Measurements from ENCODE around the gene CSNK1E.
"Not testable (repeated sequence)": the region's sequence is repeated elsewhere in the genome, so short reads cannot be mapped to it uniquely, and the experiment has no call there.

CSNK1E gene

GRCh38 chr22:38317122-38317994 lies at the start of gene CSNK1E:
Gene CSNK1E (minus strand): TSS chr22:38317433. CDS start chr22:38314157, 3,276 bp downstream.
- peak within 1 kb of the TSS; percentile 88 to 96 for H3K9ac ChIP-seq (ENCODE audit: low read depth in 1 of 2, low read length in 2 of 2)
- H3K27me3 ChIP-seq (ENCODE audit: control insufficient read depth in 2 of 2, insufficient read depth in 2 of 2, low read length in 2 of 2), result no peaks in the 10 kb centered on the region
- H3K4me3 ChIP-seq (ENCODE audit: low read length in 2 of 2), result peak within 1 kb of the TSS; percentile 66 to 78
- no peaks in the 10 kb centered on the region for H3K9me3 ChIP-seq (ENCODE audit: control insufficient read depth in 2 of 2, low read length in 2 of 2)
- peaks cover 3 to 6% of the 10 kb centered on the region in 2 donors for H3K36me3 ChIP-seq (ENCODE audit: control insufficient read depth in 2 of 2, insufficient read depth in 2 of 2, low read length in 2 of 2)
- H3K4me1 ChIP-seq (ENCODE audit: control insufficient read depth in 2 of 2, insufficient read depth in 2 of 2, low read length in 2 of 2), result peaks cover 44 to 47% of the 10 kb centered on the region in 2 donors
- peak within 1 kb of the TSS; percentile 99 for H3K27ac ChIP-seq (ENCODE audit: low read depth in 2 of 2, low read length in 2 of 2)

- H3K4me1 ChIP-seq (ENCODE audit: control insufficient read depth in 2 of 2, insufficient read depth in 2 of 2, low read length in 2 of 2); H3K27me3 ChIP-seq (ENCODE audit: control insufficient read depth in 2 of 2, insufficient read depth in 2 of 2, low read length in 2 of 2); H3K4me3 ChIP-seq (ENCODE audit: low read length in 2 of 2); H3K9ac ChIP-seq (ENCODE audit: low read depth in 1 of 2, low read length in 2 of 2); H3K27ac ChIP-seq (ENCODE audit: low read depth in 2 of 2, low read length in 2 of 2); H3K9me3 ChIP-seq (ENCODE audit: control insufficient read depth in 2 of 2, low read length in 2 of 2); H3K36me3 ChIP-seq (ENCODE audit: control insufficient read depth in 2 of 2, insufficient read depth in 2 of 2, low read length in 2 of 2): not testable (repeated sequence)
Observed at GRCh38 chr22:38365829-38366228, 48.6 kb upstream of the CSNK1E start.

- not testable (repeated sequence) for H3K4me3 ChIP-seq (ENCODE audit: low read length in 2 of 2); H3K9me3 ChIP-seq (ENCODE audit: control insufficient read depth in 2 of 2, low read length in 2 of 2); H3K9ac ChIP-seq (ENCODE audit: low read depth in 1 of 2, low read length in 2 of 2); H3K4me1 ChIP-seq (ENCODE audit: control insufficient read depth in 2 of 2, insufficient read depth in 2 of 2, low read length in 2 of 2); H3K27ac ChIP-seq (ENCODE audit: low read depth in 2 of 2, low read length in 2 of 2); H3K36me3 ChIP-seq (ENCODE audit: control insufficient read depth in 2 of 2, insufficient read depth in 2 of 2, low read length in 2 of 2); H3K27me3 ChIP-seq (ENCODE audit: control insufficient read depth in 2 of 2, insufficient read depth in 2 of 2, low read length in 2 of 2)
Observed at GRCh38 chr22:38365174-38365573, 47.9 kb upstream of the CSNK1E start.

GRCh38 chr22:38360560-38360959 lies 43.3 kb upstream of the CSNK1E start:
- not testable (repeated sequence) for H3K9ac ChIP-seq (ENCODE audit: low read depth in 1 of 2, low read length in 2 of 2); H3K9me3 ChIP-seq (ENCODE audit: control insufficient read depth in 2 of 2, low read length in 2 of 2); H3K4me3 ChIP-seq (ENCODE audit: low read length in 2 of 2); H3K27me3 ChIP-seq (ENCODE audit: control insufficient read depth in 2 of 2, insufficient read depth in 2 of 2, low read length in 2 of 2); H3K27ac ChIP-seq (ENCODE audit: low read depth in 2 of 2, low read length in 2 of 2); H3K4me1 ChIP-seq (ENCODE audit: control insufficient read depth in 2 of 2, insufficient read depth in 2 of 2, low read length in 2 of 2); H3K36me3 ChIP-seq (ENCODE audit: control insufficient read depth in 2 of 2, insufficient read depth in 2 of 2, low read length in 2 of 2)

- not testable (repeated sequence) for H3K9ac ChIP-seq (ENCODE audit: low read depth in 1 of 2, low read length in 2 of 2); H3K27me3 ChIP-seq (ENCODE audit: control insufficient read depth in 2 of 2, insufficient read depth in 2 of 2, low read length in 2 of 2); H3K4me1 ChIP-seq (ENCODE audit: control insufficient read depth in 2 of 2, insufficient read depth in 2 of 2, low read length in 2 of 2); H3K27ac ChIP-seq (ENCODE audit: low read depth in 2 of 2, low read length in 2 of 2); H3K4me3 ChIP-seq (ENCODE audit: low read length in 2 of 2); H3K9me3 ChIP-seq (ENCODE audit: control insufficient read depth in 2 of 2, low read length in 2 of 2); H3K36me3 ChIP-seq (ENCODE audit: control insufficient read depth in 2 of 2, insufficient read depth in 2 of 2, low read length in 2 of 2)
Observed at GRCh38 chr22:38359817-38360216, 42.6 kb upstream of the CSNK1E start.

GRCh38 chr22:38357971-38358370 lies 40.7 kb upstream of the CSNK1E start:
- H3K27me3 ChIP-seq (ENCODE audit: control insufficient read depth in 2 of 2, insufficient read depth in 2 of 2, low read length in 2 of 2); H3K27ac ChIP-seq (ENCODE audit: low read depth in 2 of 2, low read length in 2 of 2); H3K9ac ChIP-seq (ENCODE audit: low read depth in 1 of 2, low read length in 2 of 2); H3K9me3 ChIP-seq (ENCODE audit: control insufficient read depth in 2 of 2, low read length in 2 of 2); H3K36me3 ChIP-seq (ENCODE audit: control insufficient read depth in 2 of 2, insufficient read depth in 2 of 2, low read length in 2 of 2); H3K4me3 ChIP-seq (ENCODE audit: low read length in 2 of 2); H3K4me1 ChIP-seq (ENCODE audit: control insufficient read depth in 2 of 2, insufficient read depth in 2 of 2, low read length in 2 of 2): not testable (repeated sequence)

DNA sequence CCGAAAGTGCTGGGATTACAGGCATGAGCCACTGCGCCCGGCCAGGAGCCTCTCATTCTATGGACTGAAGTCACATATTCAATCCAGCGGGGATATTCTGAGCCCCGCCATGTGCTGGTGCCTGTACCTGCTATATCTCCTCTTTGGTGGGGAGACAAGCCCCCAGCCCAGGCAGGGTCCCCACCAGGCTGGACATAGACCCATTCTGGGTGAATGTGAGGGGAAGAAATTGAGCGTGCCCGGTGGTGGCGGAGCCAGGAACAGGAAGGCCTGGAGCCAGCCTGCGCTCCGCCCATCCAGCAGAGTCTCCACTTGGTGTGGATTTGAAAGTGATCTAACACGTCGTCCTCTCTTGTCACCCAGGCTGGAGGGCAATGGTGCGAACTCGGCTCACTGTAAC lies 38.0 kb upstream of the CSNK1E start:
- Histone ChIP-seq H3K27me3 (ENCODE audit: control insufficient read depth in 2 of 2, insufficient read depth in 2 of 2, low read length in 2 of 2) (no peaks in the 10 kb centered on the region), H3K9me3 (ENCODE audit: control insufficient read depth in 2 of 2, low read length in 2 of 2) (no peaks in the 10 kb centered on the region), H3K4me1 (ENCODE audit: control insufficient read depth in 2 of 2, insufficient read depth in 2 of 2, low read length in 2 of 2) (peaks cover 0 to 2% of the 10 kb centered on the region in 2 donors), H3K4me3 (ENCODE audit: low read length in 2 of 2) (no peak overlapping the region), H3K9ac (ENCODE audit: low read depth in 1 of 2, low read length in 2 of 2) (no peak overlapping the region), H3K36me3 (ENCODE audit: control insufficient read depth in 2 of 2, insufficient read depth in 2 of 2, low read length in 2 of 2) (no peaks in the 10 kb centered on the region), H3K27ac (ENCODE audit: low read depth in 2 of 2, low read length in 2 of 2) (no peak overlapping the region)

- Histone ChIP-seq H3K36me3 (ENCODE audit: control insufficient read depth in 2 of 2, insufficient read depth in 2 of 2, low read length in 2 of 2) (no peaks in the 10 kb centered on the region), H3K27me3 (ENCODE audit: control insufficient read depth in 2 of 2, insufficient read depth in 2 of 2, low read length in 2 of 2) (no peaks in the 10 kb centered on the region), H3K9me3 (ENCODE audit: control insufficient read depth in 2 of 2, low read length in 2 of 2) (no peaks in the 10 kb centered on the region), H3K4me3 (ENCODE audit: low read length in 2 of 2) (no peak overlapping the region), H3K4me1 (ENCODE audit: control insufficient read depth in 2 of 2, insufficient read depth in 2 of 2, low read length in 2 of 2) (peaks cover 0 to 2% of the 10 kb centered on the region in 2 donors), H3K27ac (ENCODE audit: low read depth in 2 of 2, low read length in 2 of 2) (no peak overlapping the region), H3K9ac (ENCODE audit: low read depth in 1 of 2, low read length in 2 of 2) (no peak overlapping the region)
Observed at GRCh38 chr22:38353701-38354100, 36.5 kb upstream of the CSNK1E start.

GRCh38 chr22:38353142-38353629 lies 36.0 kb upstream of the CSNK1E start:
- H3K27ac ChIP-seq (ENCODE audit: low read depth in 2 of 2, low read length in 2 of 2), result no peak overlapping the region
- H3K9me3 ChIP-seq (ENCODE audit: control insufficient read depth in 2 of 2, low read length in 2 of 2), result no peaks in the 10 kb centered on the region
- peaks cover 0 to 2% of the 10 kb centered on the region in 2 donors for H3K27me3 ChIP-seq (ENCODE audit: control insufficient read depth in 2 of 2, insufficient read depth in 2 of 2, low read length in 2 of 2)

GRCh38 chr22:38352436-38352835 lies 35.2 kb upstream of the CSNK1E start:
- Histone ChIP-seq H3K27me3 (ENCODE audit: control insufficient read depth in 2 of 2, insufficient read depth in 2 of 2, low read length in 2 of 2) (peaks cover 0 to 2% of the 10 kb centered on the region in 2 donors), H3K4me1 (ENCODE audit: control insufficient read depth in 2 of 2, insufficient read depth in 2 of 2, low read length in 2 of 2) (peaks cover 0 to 2% of the 10 kb centered on the region in 2 donors), H3K9me3 (ENCODE audit: control insufficient read depth in 2 of 2, low read length in 2 of 2) (no peaks in the 10 kb centered on the region), H3K4me3 (ENCODE audit: low read length in 2 of 2) (no peak overlapping the region), H3K27ac (ENCODE audit: low read depth in 2 of 2, low read length in 2 of 2) (no peak overlapping the region), H3K36me3 (ENCODE audit: control insufficient read depth in 2 of 2, insufficient read depth in 2 of 2, low read length in 2 of 2) (no peaks in the 10 kb centered on the region), H3K9ac (ENCODE audit: low read depth in 1 of 2, low read length in 2 of 2) (no peak overlapping the region)

More at GRCh38 chr22:38353142-38353629, 36.0 kb upstream of the CSNK1E start:
- H3K4me1 ChIP-seq (ENCODE audit: control insufficient read depth in 2 of 2, insufficient read depth in 2 of 2, low read length in 2 of 2), result peaks cover 0 to 2% of the 10 kb centered on the region in 2 donors
- no peaks in the 10 kb centered on the region for H3K36me3 ChIP-seq (ENCODE audit: control insufficient read depth in 2 of 2, insufficient read depth in 2 of 2, low read length in 2 of 2)
- H3K4me3 ChIP-seq (ENCODE audit: low read length in 2 of 2), result no peak overlapping the region
- H3K9ac ChIP-seq (ENCODE audit: low read depth in 1 of 2, low read length in 2 of 2), result no peak overlapping the region

All from mucosa of rectum (tissue), 2 donors.